Left ventricle myocardium inferior (tissue), 1 donor: ENCODE data around the gene NACC2. TPM values are rescaled to one million over a fixed set of nuclear protein-coding genes. Genes with fewer than 3 reads are reported as not detected.

ENCODE experiments used
- DNase-seq: peaks from one replicate; pipeline ENCODE4 v3.0.0-alpha.2; 2020
- H3K27ac ChIP-seq: fragments of 200-600 bp; replicated peaks from 2 replicates; pipeline ENCODE4 v1.8.0; 2021
- H3K27me3 ChIP-seq: fragments of 200-600 bp; 2 replicates; pipeline ENCODE4 v1.8.0; 2021; ENCODE audit warnings: low read depth
- H3K36me3 ChIP-seq: fragments of 200-600 bp; 2 replicates; pipeline ENCODE4 v1.8.0; 2021
- H3K4me1 ChIP-seq: fragments of 200-600 bp; 2 replicates; pipeline ENCODE4 v1.8.0; 2021
- H3K4me3 ChIP-seq: fragments of 200-600 bp; 2 replicates; pipeline ENCODE4 v1.8.0; 2021; ENCODE audit warnings: mild to moderate bottlenecking, moderate library complexity
- H3K9me3 ChIP-seq: fragments of 200-600 bp; replicated peaks from 2 replicates; pipeline ENCODE4 v1.8.0; 2021
- intact Hi-C: fragments of 100-400 bp; cut with micrococcal nuclease; formaldehyde crosslinking; loops from one replicate; pipeline ENCODE4 v1.11.0; 2022
- total RNA-seq: library from RNA; stranded (reverse); fragmentation: NEBNext Ultra II Directional; extraction: Animal tissue kit (Norgen Biotek cat#: 25700); gene quantifications from one replicate; pipeline ENCODE4 v1.2.1, GENCODE V29; 2021
- TF ChIP-seq, protein P1 (sequence below): fragments of 200-600 bp; IDR thresholded peaks from 2 replicates; pipeline ENCODE4 v1.8.0; 2021; ENCODE audit warnings: antibody characterized with exemption, mild to moderate bottlenecking, borderline replicate concordance
- donor health status: DM: no; HTN: yes; CAD: no; lungs with severe emphysema.

NACC2 gene
- total RNA-seq, 1 donor from 2014 or later, result 29.5 TPM

DNA sequence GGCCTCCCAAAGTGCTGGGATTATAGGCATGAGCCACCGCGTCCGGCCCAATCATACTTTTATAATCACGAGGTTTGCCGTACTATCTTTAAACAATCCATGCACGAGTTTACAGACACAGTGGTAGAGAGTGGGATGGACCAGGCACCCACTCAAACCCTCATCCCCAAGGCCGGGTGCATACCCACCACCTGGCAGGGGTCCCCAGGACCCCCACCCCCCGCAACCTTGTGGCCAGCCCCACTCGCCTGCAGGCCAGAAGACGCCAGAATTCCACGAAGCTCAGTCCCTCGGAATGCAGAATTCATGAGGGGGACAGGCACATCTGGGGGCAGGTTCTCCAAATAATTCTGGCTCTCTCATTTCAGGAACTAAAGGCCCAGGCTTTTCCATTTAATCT lies 17.1 kb downstream of the NACC2 start:
- no peaks in the 10 kb centered on the region for H3K9me3 ChIP-seq
- H3K36me3 ChIP-seq, result peaks cover 18% of the 10 kb centered on the region
- DNase-seq, result no peak
- no peaks in the 10 kb centered on the region for H3K27me3 ChIP-seq
- H3K4me3 ChIP-seq, result no peak overlapping the region
- TF ChIP-seq, protein P1, sequence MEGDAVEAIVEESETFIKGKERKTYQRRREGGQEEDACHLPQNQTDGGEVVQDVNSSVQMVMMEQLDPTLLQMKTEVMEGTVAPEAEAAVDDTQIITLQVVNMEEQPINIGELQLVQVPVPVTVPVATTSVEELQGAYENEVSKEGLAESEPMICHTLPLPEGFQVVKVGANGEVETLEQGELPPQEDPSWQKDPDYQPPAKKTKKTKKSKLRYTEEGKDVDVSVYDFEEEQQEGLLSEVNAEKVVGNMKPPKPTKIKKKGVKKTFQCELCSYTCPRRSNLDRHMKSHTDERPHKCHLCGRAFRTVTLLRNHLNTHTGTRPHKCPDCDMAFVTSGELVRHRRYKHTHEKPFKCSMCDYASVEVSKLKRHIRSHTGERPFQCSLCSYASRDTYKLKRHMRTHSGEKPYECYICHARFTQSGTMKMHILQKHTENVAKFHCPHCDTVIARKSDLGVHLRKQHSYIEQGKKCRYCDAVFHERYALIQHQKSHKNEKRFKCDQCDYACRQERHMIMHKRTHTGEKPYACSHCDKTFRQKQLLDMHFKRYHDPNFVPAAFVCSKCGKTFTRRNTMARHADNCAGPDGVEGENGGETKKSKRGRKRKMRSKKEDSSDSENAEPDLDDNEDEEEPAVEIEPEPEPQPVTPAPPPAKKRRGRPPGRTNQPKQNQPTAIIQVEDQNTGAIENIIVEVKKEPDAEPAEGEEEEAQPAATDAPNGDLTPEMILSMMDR, result no peak
- H3K27ac ChIP-seq, result no peak overlapping the region
- intact Hi-C loops, result no loop called here
- H3K4me1 ChIP-seq, result peaks cover 57% of the 10 kb centered on the region

- TF ChIP-seq, protein P1, result no peak
- intact Hi-C loops, result no loop called here
- H3K27ac ChIP-seq, result no peak overlapping the region
Measured at GRCh38 chr9:136077491-136077890, 17.6 kb downstream of the NACC2 start.

DNA sequence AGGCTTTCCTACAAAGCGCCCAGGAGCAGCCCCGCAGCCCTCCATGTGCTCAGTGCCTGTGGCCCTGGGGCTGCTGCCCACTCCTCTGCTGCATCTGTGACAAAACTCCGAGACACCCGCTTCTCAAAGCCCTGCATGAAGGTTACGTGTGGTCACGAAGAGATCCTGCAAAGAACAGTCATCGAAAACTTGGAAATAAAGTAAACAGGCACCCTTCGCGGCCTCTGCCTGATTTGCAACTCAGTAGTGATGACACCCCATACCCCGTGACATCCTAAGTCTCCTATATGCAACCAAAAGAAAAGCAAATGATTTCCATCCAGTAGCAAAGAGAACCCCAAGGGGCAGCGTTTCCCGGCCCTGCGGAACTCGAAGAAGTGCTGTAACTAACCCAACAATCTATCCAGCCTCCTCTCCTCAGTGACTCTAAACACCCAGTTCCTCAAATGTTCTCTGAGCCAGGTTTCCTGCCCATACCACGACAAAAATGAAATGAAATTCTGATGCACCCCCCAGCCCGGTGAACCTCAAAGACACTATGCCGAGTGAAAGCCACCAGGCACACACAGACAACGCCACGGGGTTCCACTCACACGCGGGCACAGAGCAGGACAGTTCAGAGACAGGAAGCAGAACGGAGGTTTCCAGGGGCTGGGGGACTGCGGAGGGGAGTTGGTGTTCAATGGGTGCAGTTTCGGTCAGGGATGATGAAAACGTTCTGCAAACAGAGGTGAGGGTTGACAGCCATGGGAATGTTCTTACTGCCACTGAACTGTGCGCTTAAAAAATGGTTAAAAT lies 19.0 kb downstream of the NACC2 start:
- intact Hi-C loops, result no loop called here
- DNase-seq, result no peak
- H3K4me1 ChIP-seq, result peaks cover 38% of the 10 kb centered on the region
- H3K27me3 ChIP-seq, result no peaks in the 10 kb centered on the region
- peaks cover 15% of the 10 kb centered on the region for H3K36me3 ChIP-seq
- H3K9me3 ChIP-seq, result no peaks in the 10 kb centered on the region
- no peak overlapping the region for H3K4me3 ChIP-seq
- H3K27ac ChIP-seq, result no peak overlapping the region
- TF ChIP-seq, protein P1, result no peak

More at GRCh38 chr9:136077491-136077890, 17.6 kb downstream of the NACC2 start:
- H3K27me3 ChIP-seq, result no peaks in the 10 kb centered on the region
- H3K36me3 ChIP-seq, result peaks cover 15% of the 10 kb centered on the region
- no peak for DNase-seq
- peaks cover 52% of the 10 kb centered on the region for H3K4me1 ChIP-seq
- no peak overlapping the region for H3K4me3 ChIP-seq
- no peaks in the 10 kb centered on the region for H3K9me3 ChIP-seq

DNA sequence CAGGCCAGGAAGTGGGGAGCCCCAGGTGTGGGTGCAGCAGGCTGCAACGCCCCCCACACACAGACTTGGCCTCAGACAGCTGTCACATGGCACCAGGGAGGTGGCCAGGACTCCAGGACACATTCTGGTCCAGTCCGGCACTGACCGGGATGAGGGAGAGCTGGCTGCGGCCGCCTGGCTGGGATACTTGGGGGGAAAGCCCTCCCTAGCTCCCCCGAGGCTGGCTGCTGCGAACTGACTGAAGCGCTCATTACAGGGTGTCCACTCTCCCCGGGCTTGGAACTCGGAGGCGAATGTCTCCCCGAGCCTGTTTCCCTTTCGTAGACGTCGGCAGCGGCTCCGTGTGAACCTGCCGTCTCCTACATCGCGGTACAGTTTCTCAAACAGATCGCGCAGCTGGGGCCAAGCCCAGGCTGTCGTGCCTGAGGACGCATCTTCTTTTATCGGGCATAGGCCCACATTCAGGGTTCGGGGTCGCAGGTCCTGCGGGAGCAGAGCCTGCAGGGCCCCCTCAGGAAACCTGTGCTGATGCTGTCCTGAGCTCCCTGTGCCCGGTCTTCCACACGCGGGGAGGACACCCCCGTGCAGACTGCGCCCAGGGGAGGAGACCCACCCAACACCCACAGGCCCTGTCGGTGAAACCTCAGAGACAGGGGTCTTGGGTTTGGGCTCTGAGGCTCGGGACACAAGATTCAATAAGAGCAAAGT lies 19.8 kb downstream of the NACC2 start:
- Histone ChIP-seq H3K36me3 (peaks cover 15% of the 10 kb centered on the region), H3K27me3 (no peaks in the 10 kb centered on the region), H3K4me1 (peaks cover 30% of the 10 kb centered on the region), H3K27ac (no peak overlapping the region), H3K9me3 (no peaks in the 10 kb centered on the region), H3K4me3 (no peak overlapping the region)
- peak; percentile 9 for DNase-seq
- TF ChIP-seq, protein P1, result no peak
- intact Hi-C loops, result no loop called here

DNA sequence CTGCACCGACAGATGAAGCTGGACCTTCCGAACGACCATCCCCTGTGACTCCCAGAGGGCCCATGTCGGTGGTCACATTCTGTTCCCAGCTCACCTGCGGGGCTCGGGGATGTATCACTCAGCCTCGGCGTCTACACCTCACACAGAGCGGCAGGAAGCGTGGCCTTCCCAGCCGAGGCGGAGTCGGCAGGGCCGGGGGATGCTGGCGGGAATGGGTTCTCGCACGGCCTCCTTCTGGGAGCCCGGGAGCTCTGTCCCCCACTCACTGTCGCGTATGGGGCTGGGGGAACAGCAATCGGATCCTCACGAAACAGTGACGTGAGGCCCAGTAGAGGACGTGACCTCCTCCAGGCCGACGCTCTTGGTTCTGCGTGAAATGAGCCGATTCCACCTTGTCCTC lies 20.4 kb downstream of the NACC2 start:
- H3K27ac ChIP-seq, result no peak overlapping the region
- H3K9me3 ChIP-seq, result no peaks in the 10 kb centered on the region
- no peak overlapping the region for H3K4me3 ChIP-seq
- TF ChIP-seq, protein P1, result no peak
- peaks cover 24% of the 10 kb centered on the region for H3K4me1 ChIP-seq
- H3K36me3 ChIP-seq, result peaks cover 15% of the 10 kb centered on the region
- intact Hi-C loops, result no loop called here
- no peaks in the 10 kb centered on the region for H3K27me3 ChIP-seq
- peak; percentile 10 for DNase-seq
